Measurements from ENCODE around the gene ENGASE. TPM values are rescaled to one million over a fixed set of nuclear protein-coding genes. Genes with fewer than 3 reads are reported as not detected.

Gene ENGASE
- total and polyA plus RNA-seq, 2 of the 4 experiments (the other 2 are of a cell fraction), result 3.9 to 12.1 TPM

DNA sequence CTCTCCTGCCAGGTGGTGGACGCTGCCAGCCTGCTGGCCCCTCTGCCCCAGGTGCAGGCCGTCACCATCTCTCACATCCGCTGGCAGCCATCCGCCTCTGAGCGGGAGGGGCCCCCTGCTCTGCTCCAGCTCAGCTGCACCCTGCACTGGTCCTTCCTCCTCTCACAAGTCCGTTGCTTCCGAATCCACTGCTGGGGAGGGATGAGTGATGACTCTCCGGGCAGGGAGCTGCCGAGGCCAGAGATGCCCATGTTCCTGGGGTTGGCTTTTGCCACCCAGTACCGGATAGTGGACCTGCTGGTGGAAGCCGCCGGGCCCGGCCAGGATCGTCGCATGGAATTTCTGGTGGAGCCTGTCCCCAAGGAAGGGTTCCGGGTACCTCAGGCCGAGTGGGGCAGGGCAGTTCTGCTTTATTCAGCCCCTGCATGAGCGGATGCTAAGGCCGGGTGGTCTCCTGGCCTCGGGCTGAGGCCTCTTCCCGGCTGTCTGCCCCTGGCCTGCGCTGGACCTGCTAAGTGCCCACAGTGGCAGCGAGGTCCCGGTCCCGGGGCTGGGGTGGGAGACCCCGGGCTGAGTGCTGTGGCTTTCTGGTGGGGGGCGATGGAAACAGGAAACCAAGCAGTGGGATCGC lies 11.4 kb downstream of the ENGASE start:
- H4K91ac ChIP-seq (ENCODE audit: insufficient read depth, low read depth, low read length), result no peak overlapping the region
- no peak overlapping the region for H2AFZ ChIP-seq (replicated peaks; ENCODE audit: low read length, poor library complexity)
- in situ Hi-C loops (cut with MboI; ENCODE audit: low sequenced_read_pairs), result loop anchor here (10.0 to 25.0 kb wide), 2 partner anchors 309 to 626 kb away; no protein-coding TSS in a partner anchor
- no peaks in the 10 kb centered on the region for H3K9me1 ChIP-seq (ENCODE audit: insufficient read depth, low read length)
- CTCF ChIA-PET, result interaction anchor here (1.5 to 2.4 kb wide), 2 partner anchors 305 to 306 kb away, joined by 9 to 20 read pairs; no protein-coding TSS in a partner anchor
- H3K4ac ChIP-seq (ENCODE audit: low read depth, low read length), result no peak overlapping the region
- H2BK5ac ChIP-seq (ENCODE audit: low read depth, low read length, poor library complexity, severe bottlenecking), result no peak overlapping the region
- WGBS, 2 experiments (ENCODE audit: extremely low coverage in 2 of 2, insufficient read length in 1 of 2), result 88% methylated on average over 18 of the region's 28 CpGs; no CpG with 5 or more reads in 1 of the 2 experiments
- H3K9me3 ChIP-seq (ENCODE audit: control insufficient read depth, insufficient read depth, low read length), result no peaks in the 10 kb centered on the region
- ATAC-seq (ENCODE audit: low read depth) (no peak), DNase-seq (no peak)
- intact Hi-C loops (cut with micrococcal nuclease), result no loop called here
- H2BK120ac ChIP-seq (ENCODE audit: low read depth, low read length), result no peak overlapping the region
- peaks cover 15% of the 10 kb centered on the region; the same call in 1 of the 2 replicates for H3K36me3 ChIP-seq (ENCODE audit: control insufficient read depth, insufficient read depth, low read length)
- H3K27me3 ChIP-seq (ENCODE audit: control insufficient read depth, insufficient read depth, low read length), result no peaks in the 10 kb centered on the region
- POLR2A ChIA-PET (ENCODE audit: unreplicated experiment), result no interaction called here
- H2AK9ac ChIP-seq (replicated peaks; ENCODE audit: low read depth, low read length, poor library complexity), result no peak overlapping the region
- no peak overlapping the region for H2BK15ac ChIP-seq (ENCODE audit: low read depth, low read length)
- peaks cover 9% of the 10 kb centered on the region; the same call in 1 of the 2 replicates for H4K20me1 ChIP-seq (ENCODE audit: insufficient read depth, low read length)
- no peaks in the 10 kb centered on the region for H3K4me1 ChIP-seq (ENCODE audit: control insufficient read depth, insufficient read depth, low read length)
- no TSS peak for BruUV-seq (replicated peaks)
- no peak overlapping the region for H3K56ac ChIP-seq (ENCODE audit: extremely low read depth, insufficient read depth, low read length)
- no peak overlapping the region for H2AK5ac ChIP-seq (ENCODE audit: low read depth, low read length)
- H3K27ac ChIP-seq (ENCODE audit: insufficient read depth, low read length), result no peak overlapping the region
- no peak overlapping the region for H3K23ac ChIP-seq (ENCODE audit: low read depth, low read length)
- no peak overlapping the region for H3K9ac ChIP-seq (ENCODE audit: low read depth, low read length)
- no peak overlapping the region for H4K5ac ChIP-seq (ENCODE audit: low read depth, low read length)
- H3K79me1 ChIP-seq (ENCODE audit: low read depth in 1 of 2, low read length in 2 of 2), result no peaks in the 10 kb centered on the region
- H2BK20ac ChIP-seq (ENCODE audit: low read depth, low read length), result no peak overlapping the region
- H3K18ac ChIP-seq (ENCODE audit: low read depth, low read length), result no peak overlapping the region
- TF ChIP-seq CTCF (conservative IDR thresholded peaks at IDR 0.05; ENCODE audit: low read depth, low read length), result no peak
- TF ChIP-seq FOS (IDR thresholded peaks at IDR 0.05; ENCODE audit: low read depth, low read length), result no peak
- no peak overlapping the region for H3K4me3 ChIP-seq (ENCODE audit: insufficient read depth, low read depth, low read length)
- no peak overlapping the region for H4K8ac ChIP-seq (ENCODE audit: low read depth in 2 of 2, low read length in 2 of 2)
- dilution Hi-C loops (cut with HindIII; ENCODE audit: low sequenced_read_pairs, unreplicated experiment), result no loop called here
- no peak overlapping the region for H3K14ac ChIP-seq (replicated peaks; ENCODE audit: low read depth, low read length)
- H3K4me2 ChIP-seq (ENCODE audit: low read depth, low read length), result no peak overlapping the region
